ENCODE data around the gene THSD4.

DNA sequence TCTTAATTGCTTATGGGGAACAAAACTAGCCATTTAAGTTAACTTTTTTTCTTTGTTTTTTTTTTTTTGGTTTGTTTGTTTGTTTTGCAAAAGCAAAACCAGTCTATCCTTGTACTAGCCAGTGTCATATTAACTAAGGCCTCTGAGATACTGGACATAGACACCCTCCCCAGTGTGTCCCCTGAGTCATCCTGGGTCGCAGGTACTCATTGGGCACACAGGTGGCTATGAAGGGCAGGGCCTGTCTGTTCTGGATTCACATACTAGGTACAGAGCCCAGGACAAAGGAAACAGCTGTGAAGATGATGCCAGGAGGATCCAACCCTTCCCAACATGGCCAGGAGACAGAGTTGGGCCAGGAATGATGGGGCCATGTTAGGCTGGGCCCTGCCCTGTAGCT is 318.1 kb downstream of the THSD4 start:
- TF ChIP-seq, protein P1, sequence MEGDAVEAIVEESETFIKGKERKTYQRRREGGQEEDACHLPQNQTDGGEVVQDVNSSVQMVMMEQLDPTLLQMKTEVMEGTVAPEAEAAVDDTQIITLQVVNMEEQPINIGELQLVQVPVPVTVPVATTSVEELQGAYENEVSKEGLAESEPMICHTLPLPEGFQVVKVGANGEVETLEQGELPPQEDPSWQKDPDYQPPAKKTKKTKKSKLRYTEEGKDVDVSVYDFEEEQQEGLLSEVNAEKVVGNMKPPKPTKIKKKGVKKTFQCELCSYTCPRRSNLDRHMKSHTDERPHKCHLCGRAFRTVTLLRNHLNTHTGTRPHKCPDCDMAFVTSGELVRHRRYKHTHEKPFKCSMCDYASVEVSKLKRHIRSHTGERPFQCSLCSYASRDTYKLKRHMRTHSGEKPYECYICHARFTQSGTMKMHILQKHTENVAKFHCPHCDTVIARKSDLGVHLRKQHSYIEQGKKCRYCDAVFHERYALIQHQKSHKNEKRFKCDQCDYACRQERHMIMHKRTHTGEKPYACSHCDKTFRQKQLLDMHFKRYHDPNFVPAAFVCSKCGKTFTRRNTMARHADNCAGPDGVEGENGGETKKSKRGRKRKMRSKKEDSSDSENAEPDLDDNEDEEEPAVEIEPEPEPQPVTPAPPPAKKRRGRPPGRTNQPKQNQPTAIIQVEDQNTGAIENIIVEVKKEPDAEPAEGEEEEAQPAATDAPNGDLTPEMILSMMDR (IDR thresholded peaks at IDR 0.05; ENCODE audit: low read depth, low read length, poor library complexity, severe bottlenecking), result no peak
- no peak for TF ChIP-seq EZH2phosphoT487 (IDR thresholded peaks at IDR 0.05; ENCODE audit: borderline replicate concordance, low read length)
